Heart left ventricle (tissue), 13 donors: ENCODE results near the gene KRT75.

Source experiments
- POLR2A ChIP-seq, 2 donors: fragments of 450-650 bp; IDR thresholded peaks; one replicate each; pipeline ENCODE4 v1.6.1; 2017; ENCODE audit warnings: antibody characterized with exemption in 2 of 2, mild to moderate bottlenecking in 2 of 2, moderate library complexity in 2 of 2
- TF ChIP-seq, protein P1 (sequence below), 12 donors: fragments of 200-600 bp; sonication (generic) in 4 of 12; IDR thresholded peaks; one replicate each; pipeline versions ENCODE4 v1.5.0 to v1.8.0; 2018 to 2022; ENCODE audit warnings: antibody characterized with exemption in 12 of 12, mild to moderate bottlenecking in 5 of 12
- donor health status: ischemic (EF 13 %, LVEDD 7.1; RV severe dilation, severe dysfunction).
- donor health status: DM: no; HTN: yes; CAD: no.
- donor health status: DM: no; HTN: no; CAD: no.
- donor health status: ischemic (EF 25% LVEDD 6.9; RV normal size, moderate dysfunction).
- donor health status: ischemic (EF 25% LVEDD 5.7; RV mildly dilated, moderate dysfunction).
- donor health status: ischemic (EF 35%, LVEDD 5.7; RV mildly dilated, moderate dysfunction).
- donor health status: nonischemic (EF 11% LVEDD 7.7; RV severe dilation, severe dysfunction).
- donor health status: DM: yes; HTN: yes; CAD: no.
- donor health status: PGD.
- donor health status: ischemic (EF 29% LVEDD 5.4; RV normal size, mild dysfunction).
- donor health status: nonischemic (EF 23%, LVEDD 6.1; RV moderate dilation, normal function).

DNA sequence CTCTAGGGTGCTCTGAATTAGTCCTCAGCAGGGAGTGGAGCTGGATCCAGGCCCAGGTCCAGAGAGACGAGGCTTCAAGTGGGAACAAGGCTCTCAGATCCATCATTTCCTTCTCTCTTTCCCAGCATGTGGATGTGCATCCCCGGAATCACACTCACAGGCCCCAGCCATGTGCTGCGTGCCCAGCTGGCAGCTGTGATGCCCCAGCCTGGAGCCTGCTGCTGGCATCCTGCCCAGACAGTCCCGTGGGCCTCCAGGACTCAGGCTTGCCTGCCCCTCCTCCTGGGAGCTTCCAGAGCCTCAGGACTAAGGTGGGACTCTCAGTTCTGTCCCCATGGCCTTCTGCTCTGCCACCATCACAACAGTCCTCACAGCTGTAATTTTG is 42.6 kb downstream of the KRT75 start:
- TF ChIP-seq, protein P1, sequence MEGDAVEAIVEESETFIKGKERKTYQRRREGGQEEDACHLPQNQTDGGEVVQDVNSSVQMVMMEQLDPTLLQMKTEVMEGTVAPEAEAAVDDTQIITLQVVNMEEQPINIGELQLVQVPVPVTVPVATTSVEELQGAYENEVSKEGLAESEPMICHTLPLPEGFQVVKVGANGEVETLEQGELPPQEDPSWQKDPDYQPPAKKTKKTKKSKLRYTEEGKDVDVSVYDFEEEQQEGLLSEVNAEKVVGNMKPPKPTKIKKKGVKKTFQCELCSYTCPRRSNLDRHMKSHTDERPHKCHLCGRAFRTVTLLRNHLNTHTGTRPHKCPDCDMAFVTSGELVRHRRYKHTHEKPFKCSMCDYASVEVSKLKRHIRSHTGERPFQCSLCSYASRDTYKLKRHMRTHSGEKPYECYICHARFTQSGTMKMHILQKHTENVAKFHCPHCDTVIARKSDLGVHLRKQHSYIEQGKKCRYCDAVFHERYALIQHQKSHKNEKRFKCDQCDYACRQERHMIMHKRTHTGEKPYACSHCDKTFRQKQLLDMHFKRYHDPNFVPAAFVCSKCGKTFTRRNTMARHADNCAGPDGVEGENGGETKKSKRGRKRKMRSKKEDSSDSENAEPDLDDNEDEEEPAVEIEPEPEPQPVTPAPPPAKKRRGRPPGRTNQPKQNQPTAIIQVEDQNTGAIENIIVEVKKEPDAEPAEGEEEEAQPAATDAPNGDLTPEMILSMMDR (IDR thresholded peaks at IDR 0.05) = no peak
- no peak for TF ChIP-seq POLR2A (IDR thresholded peaks at IDR 0.05)
